Smooth muscle cell (in vitro differentiated cells): Measurements from ENCODE around the gene RAB5B. TPM values are rescaled to one million over a fixed set of nuclear protein-coding genes. Genes with fewer than 3 reads are reported as not detected.

Source experiments
- DNase-seq: peaks from one replicate; lab custom pipeline; 2025; ENCODE audit not compliant: unreplicated experiment; lab: John Stamatoyannopoulos, UW
- H2AFZ ChIP-seq: fragments of 200-600 bp; sonication (generic); 2 replicates; pipeline ENCODE4 v1.6.0; 2016; ENCODE audit warnings: antibody characterized with exemption, low read depth, mild to moderate bottlenecking
- H3F3A ChIP-seq: fragments of 200-600 bp; sonication (generic); 2 replicates; pipeline ENCODE4 v1.6.0; 2017; ENCODE audit warnings: antibody characterized with exemption, low read depth
- H3K27ac ChIP-seq: fragments of 200-600 bp; sonication (generic); 2 replicates; pipeline ENCODE4 v1.5.1; 2016; ENCODE audit warnings: low read depth, mild to moderate bottlenecking
- H3K27me3 ChIP-seq: fragments of 200-600 bp; sonication (generic); 2 replicates; pipeline ENCODE4 v1.6.1; 2016; ENCODE audit warnings: low read depth, mild to moderate bottlenecking
- H3K36me3 ChIP-seq: fragments of 200-600 bp; sonication (generic); 2 replicates; pipeline ENCODE4 v1.5.1; 2016; ENCODE audit warnings: low read depth
- H3K4me1 ChIP-seq: fragments of 200-600 bp; sonication (generic); 2 replicates; pipeline ENCODE4 v1.5.1; 2016; ENCODE audit warnings: low read depth
- H3K4me2 ChIP-seq: fragments of 200-600 bp; sonication (generic); 2 replicates; pipeline ENCODE4 v1.6.0; 2016; ENCODE audit warnings: mild to moderate bottlenecking
- H3K4me3 ChIP-seq: fragments of 200-600 bp; sonication (generic); 2 replicates; pipeline ENCODE4 v1.5.1; 2016; ENCODE audit warnings: mild to moderate bottlenecking
- H3K79me2 ChIP-seq: fragments of 200-600 bp; sonication (generic); 2 replicates; pipeline ENCODE4 v1.6.0; 2016; ENCODE audit warnings: low read depth, mild to moderate bottlenecking
- H3K9ac ChIP-seq: fragments of 200-600 bp; sonication (generic); 2 replicates; pipeline ENCODE4 v1.6.0; 2016; ENCODE audit warnings: low read depth
- H3K9me3 ChIP-seq: fragments of 200-600 bp; sonication (generic); replicated peaks from 2 replicates; pipeline ENCODE4 v1.5.1; 2016; ENCODE audit warnings: low read depth
- H4K20me1 ChIP-seq: fragments of 200-600 bp; sonication (generic); 2 replicates; pipeline ENCODE4 v1.6.0; 2016; ENCODE audit warnings: low read depth
- WGBS: methylation state at CpG from one replicate; pipeline ENCODE4 v1.1.7; 2016; ENCODE audit warnings: low lambda C conversion rate; 5-methylcytosine and 5-hydroxymethylcytosine counted together
- polyA plus RNA-seq: library from polyadenylated mRNA; unstranded; fragments of >200 nt; fragmentation: Nextera tagmentation; extraction: Ambion mirVana; gene quantifications from 2 replicates; pipeline ENCODE4 v1.2.1, GENCODE V29; 2016
- total RNA-seq: library from RNA; depleted of rRNA; stranded (reverse); fragments of >200 nt; gene quantifications from 2 replicates; pipeline ENCODE4 v1.2.3, GENCODE V29; 2014
- TF ChIP-seq, protein P1 (sequence below): fragments of 200-600 bp; sonication (generic); IDR thresholded peaks from 2 replicates; pipeline ENCODE4 v1.5.1; 2017; ENCODE audit warnings: borderline replicate concordance, mild to moderate bottlenecking, antibody characterized with exemption; ENCODE audit not compliant: insufficient read depth, poor library complexity, severe bottlenecking

The RAB5B gene
- total and polyA plus RNA-seq, 2 experiments from 2014 or later, result 77.2 to 81.9 TPM

DNA sequence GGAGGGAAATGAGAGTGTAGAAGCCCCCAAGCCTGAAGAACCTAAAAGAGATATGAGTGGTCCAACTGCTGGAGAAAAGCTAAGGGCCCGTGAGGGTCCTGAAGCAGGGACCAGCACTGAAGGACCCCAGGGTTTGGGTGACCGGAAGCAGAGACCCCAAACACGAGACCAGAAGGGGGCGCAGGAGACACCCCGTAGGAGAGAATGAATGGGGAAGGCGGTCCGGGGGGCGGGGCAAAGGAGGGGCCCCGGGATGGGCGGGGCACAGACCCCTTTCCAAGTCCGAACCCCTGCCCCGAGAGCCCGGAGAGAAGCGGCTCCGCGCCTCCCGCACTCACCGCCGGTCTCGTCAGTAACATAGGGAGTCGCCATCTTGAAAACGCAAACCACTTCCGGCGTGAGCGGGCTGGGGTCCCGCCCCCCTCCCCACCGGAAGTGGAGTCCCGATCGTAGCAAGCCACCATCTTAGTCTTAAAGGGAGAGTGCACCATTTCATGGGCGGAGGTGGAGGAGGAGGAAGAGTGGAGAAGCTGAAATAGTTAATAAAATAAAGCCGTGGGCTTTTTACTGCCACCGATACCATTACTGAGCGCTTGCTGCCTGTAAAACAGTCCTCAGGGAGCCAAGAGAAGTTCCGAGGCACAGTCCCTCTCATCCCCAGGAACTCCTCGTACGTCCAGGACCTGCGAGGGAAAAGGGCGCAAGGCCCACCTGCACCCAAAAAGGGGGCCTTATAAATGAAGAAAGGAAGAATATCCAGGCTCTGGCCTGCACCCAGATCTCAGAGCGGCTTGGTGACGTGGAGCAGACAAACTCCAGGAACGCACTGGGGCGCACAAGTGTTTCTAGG is 46.9 kb upstream of the RAB5B start:
- H3K4me1 ChIP-seq, result peaks cover 24% of the 10 kb centered on the region
- peak overlapping the region; percentile 86 for H3K27ac ChIP-seq
- H3K79me2 ChIP-seq, result peaks cover 62% of the 10 kb centered on the region
- H3K9ac ChIP-seq, result peak overlapping the region; percentile 90
- peaks cover 17% of the 10 kb centered on the region for H3F3A ChIP-seq
- H3K9me3 ChIP-seq, result no peaks in the 10 kb centered on the region
- peak; percentile 85 for DNase-seq
- 2% methylated on average over 42 of the region's 42 CpGs for WGBS
- peak overlapping the region; percentile 82 for H3K4me3 ChIP-seq
- H3K36me3 ChIP-seq, result no peaks in the 10 kb centered on the region
- H2AFZ ChIP-seq, result peak overlapping the region; percentile 87
- H3K27me3 ChIP-seq, result no peaks in the 10 kb centered on the region
- H3K4me2 ChIP-seq, result peak overlapping the region; percentile 90
- H4K20me1 ChIP-seq, result peaks cover 13% of the 10 kb centered on the region
- TF ChIP-seq, protein P1, sequence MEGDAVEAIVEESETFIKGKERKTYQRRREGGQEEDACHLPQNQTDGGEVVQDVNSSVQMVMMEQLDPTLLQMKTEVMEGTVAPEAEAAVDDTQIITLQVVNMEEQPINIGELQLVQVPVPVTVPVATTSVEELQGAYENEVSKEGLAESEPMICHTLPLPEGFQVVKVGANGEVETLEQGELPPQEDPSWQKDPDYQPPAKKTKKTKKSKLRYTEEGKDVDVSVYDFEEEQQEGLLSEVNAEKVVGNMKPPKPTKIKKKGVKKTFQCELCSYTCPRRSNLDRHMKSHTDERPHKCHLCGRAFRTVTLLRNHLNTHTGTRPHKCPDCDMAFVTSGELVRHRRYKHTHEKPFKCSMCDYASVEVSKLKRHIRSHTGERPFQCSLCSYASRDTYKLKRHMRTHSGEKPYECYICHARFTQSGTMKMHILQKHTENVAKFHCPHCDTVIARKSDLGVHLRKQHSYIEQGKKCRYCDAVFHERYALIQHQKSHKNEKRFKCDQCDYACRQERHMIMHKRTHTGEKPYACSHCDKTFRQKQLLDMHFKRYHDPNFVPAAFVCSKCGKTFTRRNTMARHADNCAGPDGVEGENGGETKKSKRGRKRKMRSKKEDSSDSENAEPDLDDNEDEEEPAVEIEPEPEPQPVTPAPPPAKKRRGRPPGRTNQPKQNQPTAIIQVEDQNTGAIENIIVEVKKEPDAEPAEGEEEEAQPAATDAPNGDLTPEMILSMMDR, result peak; percentile 86

DNA sequence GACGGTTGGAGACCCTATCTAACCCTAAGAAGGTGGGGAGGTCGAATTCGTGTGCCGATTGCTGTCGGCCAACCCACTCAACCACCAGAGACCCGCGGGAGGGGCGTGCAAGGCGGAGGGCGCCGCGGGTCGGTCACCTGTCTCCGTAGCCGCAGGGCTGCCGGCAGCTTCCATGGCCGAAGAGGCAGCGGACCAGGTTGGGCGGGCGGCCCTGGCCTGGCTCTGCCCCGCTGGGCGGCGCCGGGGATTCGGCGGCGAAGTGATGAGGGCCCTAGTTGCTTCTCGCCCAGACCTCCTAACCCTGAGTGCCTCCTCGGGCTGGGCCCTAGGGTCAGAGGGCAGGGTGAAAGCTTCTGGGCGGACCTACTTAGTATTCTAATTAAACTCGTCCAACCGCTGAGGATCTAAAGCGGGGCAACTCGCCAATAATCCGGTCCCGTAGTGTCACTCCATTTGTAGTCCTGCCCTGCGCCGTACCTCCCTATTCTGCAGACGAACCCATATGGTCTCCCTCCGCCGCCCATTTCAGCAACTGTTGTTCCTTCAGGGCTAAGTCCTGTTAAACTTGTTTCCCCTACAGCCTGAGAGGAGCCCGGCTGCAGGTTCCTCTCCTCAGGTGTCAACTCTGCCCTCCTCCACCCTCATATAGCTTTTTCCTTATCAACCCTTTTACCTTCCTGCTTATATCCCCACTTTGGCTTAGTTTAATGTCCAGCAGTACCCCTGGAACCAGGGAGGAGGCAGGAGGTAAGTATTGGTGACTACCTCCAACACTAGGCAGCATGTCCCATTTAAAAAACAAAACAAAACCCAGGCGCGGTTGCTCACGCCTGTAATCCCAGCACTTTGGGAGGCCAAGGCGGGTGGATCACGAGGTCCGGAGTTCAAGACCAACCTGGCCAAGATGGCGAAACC is 46.0 kb upstream of the RAB5B start, which contains the start of gene PYM1:
PYM1 (minus strand) TSS at position 307 of the 915 bp plus-strand sequence; CDS start at position 174, 133 bp downstream.
- H3K4me3 ChIP-seq, result peak within 1 kb of the TSS; percentile 82
- H3K4me1 ChIP-seq, result peaks cover 24% of the 10 kb centered on the region
- H3K36me3 ChIP-seq, result no peaks in the 10 kb centered on the region
- H2AFZ ChIP-seq, result peak within 1 kb of the TSS; percentile 87
- peaks cover 17% of the 10 kb centered on the region for H3F3A ChIP-seq
- WGBS, result 6% methylated on average over 48 of the region's 49 CpGs
- peak within 1 kb of the TSS; percentile 86 for H3K27ac ChIP-seq
- H3K27me3 ChIP-seq, result no peaks in the 10 kb centered on the region
- no peaks in the 10 kb centered on the region for H3K9me3 ChIP-seq
- H3K79me2 ChIP-seq, result peaks cover 53% of the 10 kb centered on the region
- H4K20me1 ChIP-seq, result peaks cover 5% of the 10 kb centered on the region
- H3K9ac ChIP-seq, result peak within 1 kb of the TSS; percentile 90
- peak within 1 kb of the TSS; percentile 90 for H3K4me2 ChIP-seq
- DNase-seq, result peak; percentile 32
- TF ChIP-seq, protein P1, result no peak

DNA sequence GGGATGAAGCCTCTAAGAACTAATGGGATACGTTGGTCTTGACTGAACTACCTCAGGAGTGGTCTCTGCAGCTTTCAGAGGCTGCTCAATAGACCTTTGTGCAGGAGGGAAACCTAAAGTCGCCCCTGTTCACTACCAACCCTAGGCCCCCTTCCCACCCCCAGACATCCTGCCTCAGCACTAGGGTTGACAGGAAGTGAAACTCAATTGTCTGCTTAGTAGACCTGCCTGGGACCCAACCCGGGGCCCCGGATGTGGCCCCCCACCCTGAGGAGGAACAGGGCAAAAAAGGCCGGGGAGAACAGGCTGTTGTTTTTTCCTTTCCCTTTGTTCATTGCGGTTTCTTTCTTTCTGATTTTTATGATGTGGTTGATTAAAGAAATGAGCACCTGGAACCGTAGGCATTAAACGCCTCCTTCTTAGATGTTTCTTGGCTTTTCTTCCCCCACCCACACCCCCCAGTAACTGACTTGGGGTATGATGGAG is 44.5 kb upstream of the RAB5B start:
- peaks cover 24% of the 10 kb centered on the region for H3K4me1 ChIP-seq

More for the DNA sequence above, 44.5 kb upstream of the RAB5B start:
- no peak for DNase-seq
- H3K4me3 ChIP-seq, result no peak overlapping the region
- TF ChIP-seq, protein P1, result no peak
- peak overlapping the region; percentile 75 for H3K27ac ChIP-seq
- H3K36me3 ChIP-seq, result no peaks in the 10 kb centered on the region
- no peaks in the 10 kb centered on the region for H4K20me1 ChIP-seq
- H2AFZ ChIP-seq, result no peak overlapping the region
- H3K79me2 ChIP-seq, result peaks cover 46% of the 10 kb centered on the region
- H3F3A ChIP-seq, result peaks cover 24% of the 10 kb centered on the region
- WGBS, result 90% methylated on average over 8 of the region's 8 CpGs
- no peak overlapping the region for H3K9ac ChIP-seq
- no peaks in the 10 kb centered on the region for H3K27me3 ChIP-seq
- H3K4me2 ChIP-seq, result no peak overlapping the region
- no peaks in the 10 kb centered on the region for H3K9me3 ChIP-seq
